ENCODE data around the gene SYNJ2.
A peak's percentile ranks its signal among the peaks of the same experiment; 100 is the strongest.

Gene SYNJ2

GRCh38 chr6:158009114-158009891, 27.6 kb downstream of the SYNJ2 start:
- H3K36me3 ChIP-seq (ENCODE audit: control insufficient read depth, insufficient read depth, low read length): peaks cover 28% of the 10 kb centered on the region
- H3K9me3 ChIP-seq (ENCODE audit: control insufficient read depth, low read length): no peaks in the 10 kb centered on the region
- H3K27ac ChIP-seq (ENCODE audit: low read depth, low read length, severe bottlenecking): peak overlapping the region; percentile 33
- peaks cover 15% of the 10 kb centered on the region for H3K4me1 ChIP-seq (ENCODE audit: control insufficient read depth, insufficient read depth, low read length, poor library complexity, severe bottlenecking)
- no peak overlapping the region for H3K4me3 ChIP-seq (ENCODE audit: extremely low read depth, insufficient read depth, low read length, poor library complexity, severe bottlenecking)
- 86 to 93% methylated on average over 10 to 13 of the region's 13 CpGs for WGBS, 2 experiments (ENCODE audit: insufficient coverage in 2 of 2)

- 94 to 97% methylated on average over 4 to 5 of the region's 6 CpGs for WGBS, 2 experiments (ENCODE audit: insufficient coverage in 2 of 2)
- Histone ChIP-seq H3K4me3 (ENCODE audit: extremely low read depth, insufficient read depth, low read length, poor library complexity, severe bottlenecking) (no peak overlapping the region), H3K36me3 (ENCODE audit: control insufficient read depth, insufficient read depth, low read length) (peaks cover 28% of the 10 kb centered on the region), H3K9me3 (ENCODE audit: control insufficient read depth, low read length) (no peaks in the 10 kb centered on the region), H3K27ac (ENCODE audit: low read depth, low read length, severe bottlenecking) (peak overlapping the region; percentile 33), H3K4me1 (ENCODE audit: control insufficient read depth, insufficient read depth, low read length, poor library complexity, severe bottlenecking) (peaks cover 13% of the 10 kb centered on the region)
These were observed 28.4 kb downstream of the SYNJ2 start for GRCh38 chr6:158009935-158010585.

GRCh38 chr6:158010591-158011477, 29.2 kb downstream of the SYNJ2 start:
- H3K9me3 ChIP-seq (ENCODE audit: control insufficient read depth, low read length): no peaks in the 10 kb centered on the region
- H3K36me3 ChIP-seq (ENCODE audit: control insufficient read depth, insufficient read depth, low read length): peaks cover 28% of the 10 kb centered on the region
- 96 to 97% methylated on average over 17 to 19 of the region's 19 CpGs for WGBS, 2 experiments (ENCODE audit: insufficient coverage in 2 of 2)
- H3K4me1 ChIP-seq (ENCODE audit: control insufficient read depth, insufficient read depth, low read length, poor library complexity, severe bottlenecking): peaks cover 18% of the 10 kb centered on the region
- H3K4me3 ChIP-seq (ENCODE audit: extremely low read depth, insufficient read depth, low read length, poor library complexity, severe bottlenecking): no peak overlapping the region
- H3K27ac ChIP-seq (ENCODE audit: low read depth, low read length, severe bottlenecking): no peak overlapping the region

- no peak overlapping the region for H3K4me3 ChIP-seq (ENCODE audit: extremely low read depth, insufficient read depth, low read length, poor library complexity, severe bottlenecking)
- no peak overlapping the region for H3K27ac ChIP-seq (ENCODE audit: low read depth, low read length, severe bottlenecking)
- H3K9me3 ChIP-seq (ENCODE audit: control insufficient read depth, low read length): no peaks in the 10 kb centered on the region
- H3K36me3 ChIP-seq (ENCODE audit: control insufficient read depth, insufficient read depth, low read length): peaks cover 28% of the 10 kb centered on the region
- H3K4me1 ChIP-seq (ENCODE audit: control insufficient read depth, insufficient read depth, low read length, poor library complexity, severe bottlenecking): peaks cover 18% of the 10 kb centered on the region
- 84 to 89% methylated on average over 6 of the region's 6 CpGs for WGBS, 2 experiments (ENCODE audit: insufficient coverage in 2 of 2)
These were observed 29.8 kb downstream of the SYNJ2 start for GRCh38 chr6:158011478-158011920.

- Histone ChIP-seq H3K9me3 (ENCODE audit: control insufficient read depth, low read length) (no peaks in the 10 kb centered on the region), H3K36me3 (ENCODE audit: control insufficient read depth, insufficient read depth, low read length) (peaks cover 28% of the 10 kb centered on the region), H3K4me3 (ENCODE audit: extremely low read depth, insufficient read depth, low read length, poor library complexity, severe bottlenecking) (no peak overlapping the region), H3K4me1 (ENCODE audit: control insufficient read depth, insufficient read depth, low read length, poor library complexity, severe bottlenecking) (peaks cover 23% of the 10 kb centered on the region), H3K27ac (ENCODE audit: low read depth, low read length, severe bottlenecking) (no peak overlapping the region)
- 88 to 95% methylated on average over 6 to 7 of the region's 7 CpGs for WGBS, 2 experiments (ENCODE audit: insufficient coverage in 2 of 2)
These were observed 30.4 kb downstream of the SYNJ2 start for GRCh38 chr6:158011980-158012566.

- no peak overlapping the region for H3K27ac ChIP-seq (ENCODE audit: low read depth, low read length, severe bottlenecking)
- H3K4me1 ChIP-seq (ENCODE audit: control insufficient read depth, insufficient read depth, low read length, poor library complexity, severe bottlenecking): peaks cover 22% of the 10 kb centered on the region
- 85 to 90% methylated on average over 2 of the region's 4 CpGs for WGBS, 2 experiments (ENCODE audit: insufficient coverage in 2 of 2)
- no peaks in the 10 kb centered on the region for H3K9me3 ChIP-seq (ENCODE audit: control insufficient read depth, low read length)
- H3K36me3 ChIP-seq (ENCODE audit: control insufficient read depth, insufficient read depth, low read length): peaks cover 36% of the 10 kb centered on the region
- H3K4me3 ChIP-seq (ENCODE audit: extremely low read depth, insufficient read depth, low read length, poor library complexity, severe bottlenecking): no peak overlapping the region
These were observed 32.3 kb downstream of the SYNJ2 start for GRCh38 chr6:158013904-158014504.

GRCh38 chr6:158014505-158015187, 33.0 kb downstream of the SYNJ2 start:
- no peak overlapping the region for H3K4me3 ChIP-seq (ENCODE audit: extremely low read depth, insufficient read depth, low read length, poor library complexity, severe bottlenecking)
- H3K36me3 ChIP-seq (ENCODE audit: control insufficient read depth, insufficient read depth, low read length): peaks cover 31% of the 10 kb centered on the region
- peaks cover 16% of the 10 kb centered on the region for H3K4me1 ChIP-seq (ENCODE audit: control insufficient read depth, insufficient read depth, low read length, poor library complexity, severe bottlenecking)
- WGBS, 2 experiments (ENCODE audit: insufficient coverage in 2 of 2): 97% methylated on average over 5 of the region's 6 CpGs; no CpG with 5 or more reads in 1 of the 2 experiments
- no peaks in the 10 kb centered on the region for H3K9me3 ChIP-seq (ENCODE audit: control insufficient read depth, low read length)
- no peak overlapping the region for H3K27ac ChIP-seq (ENCODE audit: low read depth, low read length, severe bottlenecking)

GRCh38 chr6:158015188-158015506, 33.5 kb downstream of the SYNJ2 start:
- WGBS, 2 experiments (ENCODE audit: insufficient coverage in 2 of 2): 80 to 100% methylated on average over 1 to 2 of the region's 2 CpGs
- H3K27ac ChIP-seq (ENCODE audit: low read depth, low read length, severe bottlenecking): no peak overlapping the region
- peaks cover 33% of the 10 kb centered on the region for H3K36me3 ChIP-seq (ENCODE audit: control insufficient read depth, insufficient read depth, low read length)

GRCh38 chr6:158016571-158017383, 35.1 kb downstream of the SYNJ2 start:
- 76 to 83% methylated on average over 14 to 15 of the region's 20 CpGs for WGBS, 2 experiments (ENCODE audit: insufficient coverage in 2 of 2)
- Histone ChIP-seq H3K9me3 (ENCODE audit: control insufficient read depth, low read length) (no peaks in the 10 kb centered on the region), H3K27ac (ENCODE audit: low read depth, low read length, severe bottlenecking) (peak overlapping the region; percentile 58), H3K4me1 (ENCODE audit: control insufficient read depth, insufficient read depth, low read length, poor library complexity, severe bottlenecking) (peaks cover 14% of the 10 kb centered on the region), H3K36me3 (ENCODE audit: control insufficient read depth, insufficient read depth, low read length) (peaks cover 36% of the 10 kb centered on the region), H3K4me3 (ENCODE audit: extremely low read depth, insufficient read depth, low read length, poor library complexity, severe bottlenecking) (no peak overlapping the region)

More at GRCh38 chr6:158015188-158015506, 33.5 kb downstream of the SYNJ2 start:
- Histone ChIP-seq H3K9me3 (ENCODE audit: control insufficient read depth, low read length) (no peaks in the 10 kb centered on the region), H3K4me3 (ENCODE audit: extremely low read depth, insufficient read depth, low read length, poor library complexity, severe bottlenecking) (no peak overlapping the region), H3K4me1 (ENCODE audit: control insufficient read depth, insufficient read depth, low read length, poor library complexity, severe bottlenecking) (peaks cover 14% of the 10 kb centered on the region)
